Stimulated activated CD8-positive, alpha-beta memory T cell treated with anti-CD3 and anti-CD28 coated beads, Interleukin-12 subunit alpha, Interleukin-12 subunit beta, amount 100 ng/mL, for 24 hours (primary cell): Measurements from ENCODE around the gene PUM1.
"Not testable (repeated sequence)": the region's sequence is repeated elsewhere in the genome, so short reads cannot be mapped to it uniquely, and the experiment has no call there.

ENCODE experiments used
- DNase-seq: peaks from one replicate; pipeline ENCODE4 v3.0.0-alpha.2; 2020; ENCODE audit errors: extremely low read depth

Gene PUM1

GRCh38 chr1:30964706-30965105 is 100.8 kb downstream of the PUM1 start:
- no peak for DNase-seq

- no peak for DNase-seq
These were observed 102.7 kb downstream of the PUM1 start for GRCh38 chr1:30962609-30963508.

- DNase-seq: no peak
These were observed 107.8 kb downstream of the PUM1 start for GRCh38 chr1:30957560-30958222.

GRCh38 chr1:30955448-30956015 is 110.0 kb downstream of the PUM1 start:
- DNase-seq: no peak

DNA sequence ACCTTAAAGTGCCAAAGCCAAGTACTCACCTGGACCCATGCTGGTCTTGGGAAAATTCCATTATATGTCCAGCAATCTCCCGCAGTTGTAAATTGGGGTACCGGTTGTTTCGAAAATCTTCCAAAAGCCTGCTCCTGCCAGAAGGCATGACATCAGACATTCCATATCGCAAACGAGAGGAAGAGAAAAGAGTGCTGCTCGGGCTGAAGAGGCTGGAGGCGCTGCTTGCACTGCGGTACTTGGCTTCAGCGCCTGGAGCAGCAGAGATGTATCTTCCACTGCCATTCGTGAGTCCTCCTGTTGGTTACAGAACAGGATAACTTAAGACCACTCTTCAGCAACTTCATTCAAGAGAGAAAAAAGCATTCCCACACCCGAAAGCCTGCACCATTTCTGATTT is 111.8 kb downstream of the PUM1 start:
- no peak for DNase-seq

GRCh38 chr1:30952098-30952497 is 113.4 kb downstream of the PUM1 start:
- no peak for DNase-seq

- no peak for DNase-seq
These were observed 114.8 kb downstream of the PUM1 start for GRCh38 chr1:30950700-30951099.

DNA sequence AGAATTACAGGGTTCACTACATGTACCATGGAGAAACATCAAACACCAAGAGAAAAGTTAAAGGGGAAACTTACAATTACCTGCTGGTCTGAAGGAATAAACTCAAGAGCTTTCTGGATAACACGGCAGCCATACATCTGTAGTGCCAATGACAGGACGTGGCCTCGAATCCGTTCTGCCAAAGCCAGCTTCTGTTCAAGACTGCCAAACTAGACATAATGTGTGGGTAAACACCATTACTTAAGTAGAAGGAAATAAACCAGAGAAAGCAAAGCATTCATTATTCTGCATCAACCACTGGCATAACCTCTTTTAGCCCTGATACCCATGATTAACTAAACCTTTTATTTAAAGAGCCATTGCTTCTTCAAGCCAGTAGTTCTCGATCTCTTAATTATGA is 115.5 kb downstream of the PUM1 start:
- DNase-seq: no peak

DNA sequence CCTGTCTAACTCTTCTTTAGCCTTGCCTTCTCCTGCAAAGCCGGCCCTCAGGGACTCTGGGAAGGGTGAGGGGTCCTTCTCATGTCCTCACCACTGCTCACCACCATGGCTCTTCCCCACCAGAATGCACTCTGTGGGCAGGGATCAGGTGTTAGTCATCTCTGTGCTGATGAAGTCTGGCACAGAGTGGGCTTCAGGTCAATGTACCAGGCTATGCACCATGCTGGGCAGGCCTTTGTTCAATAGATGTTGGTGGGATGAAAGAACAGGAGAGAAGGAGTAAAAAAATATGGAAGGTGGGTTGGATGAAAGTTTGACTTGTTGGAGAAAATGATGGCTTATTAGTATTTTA is 116.1 kb downstream of the PUM1 start:
- not testable (repeated sequence) for DNase-seq

GRCh38 chr1:30948813-30949486 is 116.6 kb downstream of the PUM1 start:
- not testable (repeated sequence) for DNase-seq

- DNase-seq: no peak
These were observed 117.2 kb downstream of the PUM1 start for GRCh38 chr1:30948278-30948677.

- no peak for DNase-seq
These were observed 118.3 kb downstream of the PUM1 start for GRCh38 chr1:30947212-30947611.

DNA sequence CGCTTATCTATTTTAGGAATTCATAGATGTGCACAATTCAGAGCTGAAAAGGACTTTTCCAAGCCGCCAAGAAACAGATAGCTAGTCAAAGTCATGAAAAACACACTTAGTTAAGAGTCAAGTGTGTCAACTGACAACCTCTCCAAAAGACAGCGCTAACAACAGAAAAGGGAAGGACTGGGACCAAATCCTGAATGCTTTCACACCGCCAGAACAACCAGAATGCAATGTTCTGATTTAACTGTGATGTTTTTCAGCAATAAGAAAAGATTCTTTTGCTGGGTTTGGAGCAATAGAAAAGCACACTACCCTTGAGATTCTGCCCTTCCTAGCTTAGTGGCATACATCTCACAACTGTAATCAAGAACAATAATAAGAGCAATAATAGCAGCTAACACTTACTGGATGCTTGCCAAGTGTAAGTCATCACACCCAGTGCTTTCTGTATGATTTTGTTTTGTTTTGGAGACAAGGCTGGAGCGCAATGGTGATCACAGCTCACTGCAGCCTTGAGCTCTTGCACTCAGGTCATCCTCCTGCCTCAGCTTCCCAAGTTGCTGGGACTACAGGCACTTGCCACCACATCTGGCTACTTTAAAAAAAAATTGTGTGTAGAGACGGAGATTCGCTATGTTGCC is 123.1 kb downstream of the PUM1 start:
- DNase-seq: no peak

- DNase-seq: no peak
These were observed 125.0 kb downstream of the PUM1 start for GRCh38 chr1:30940541-30940940.

- no peak for DNase-seq
These were observed 128.9 kb downstream of the PUM1 start for GRCh38 chr1:30936541-30937171.

DNA sequence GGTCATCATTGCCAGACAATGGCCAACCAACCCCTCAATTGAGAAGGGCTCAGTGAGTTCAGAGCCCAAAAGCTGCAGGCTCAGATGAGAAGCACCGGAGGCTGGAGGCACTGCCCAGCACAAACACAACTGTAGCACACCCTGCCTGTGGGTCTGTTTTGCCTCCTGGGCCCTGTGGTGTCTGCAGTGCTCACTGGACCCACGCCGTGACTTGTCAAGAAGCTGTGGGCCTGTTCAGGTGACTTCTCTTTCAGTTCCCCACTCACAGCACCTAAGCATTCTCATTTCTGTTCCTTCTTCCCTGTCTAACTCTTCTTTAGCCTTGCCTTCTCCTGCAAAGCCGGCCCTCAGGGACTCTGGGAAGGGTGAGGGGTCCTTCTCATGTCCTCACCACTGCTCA is 129.8 kb downstream of the PUM1 start:
- not testable (repeated sequence) for DNase-seq

DNA sequence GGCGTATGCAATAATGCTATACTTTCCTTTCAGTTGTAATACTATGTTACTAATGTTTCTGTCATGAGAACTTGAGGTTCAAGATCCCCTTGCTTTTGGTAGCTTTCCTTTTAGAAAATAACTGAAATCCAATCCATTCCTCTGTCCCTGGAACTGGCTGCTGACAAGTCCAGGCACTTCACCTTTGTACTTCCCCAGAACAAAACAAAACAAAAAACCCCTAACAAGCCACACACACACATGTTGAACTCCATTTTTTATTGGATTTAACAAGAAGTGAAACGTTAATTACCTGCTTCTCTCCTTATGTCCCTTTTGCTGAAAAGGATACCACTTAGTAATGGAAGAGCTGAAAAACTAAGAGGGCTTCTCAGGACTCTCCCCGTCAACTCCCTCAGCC is 130.9 kb downstream of the PUM1 start:
- DNase-seq: no peak

GRCh38 chr1:30933874-30934252 is 131.7 kb downstream of the PUM1 start:
- no peak for DNase-seq

- no peak for DNase-seq
These were observed 134.8 kb downstream of the PUM1 start for GRCh38 chr1:30930631-30931173.

DNA sequence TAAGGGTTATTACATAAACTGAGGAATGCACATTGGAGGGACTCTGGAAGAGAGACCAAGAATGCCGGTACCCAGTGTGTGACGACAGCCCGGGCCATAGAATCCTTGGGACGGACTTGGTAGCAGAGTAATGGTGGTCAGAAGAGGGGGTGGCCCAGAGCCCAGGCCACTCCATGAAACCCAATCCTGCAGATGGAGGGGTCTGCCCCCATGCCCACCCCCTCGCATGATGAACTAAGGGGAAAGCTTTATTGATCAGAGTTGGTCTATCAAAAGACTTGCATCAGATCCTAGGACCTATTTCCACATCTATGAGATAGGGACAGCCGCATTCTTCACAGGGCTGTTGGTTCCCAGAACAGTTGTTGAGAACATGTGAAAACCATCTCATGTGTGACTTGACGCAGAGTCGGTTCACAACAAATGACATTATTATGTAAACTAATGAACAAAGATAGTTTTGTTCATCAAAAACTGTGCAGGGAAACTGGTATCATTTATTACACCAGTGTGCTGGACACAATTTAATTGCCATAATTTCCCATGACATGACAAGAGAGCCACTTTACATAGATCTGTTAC is 135.5 kb downstream of the PUM1 start:
- no peak for DNase-seq
